PFSK-1 (cell line): Measurements from ENCODE around the gene NPHS1.

Experiments
- FOXP2 ChIP-seq: optimal IDR thresholded peaks from 2 replicates; pipeline ENCODE3; 2011; ENCODE audit warnings: borderline replicate concordance, control low read depth, inconsistent platforms; ENCODE audit not compliant: insufficient read depth; ENCODE audit errors: extremely low read length, extremely low read depth
- POLR2AphosphoS5 ChIP-seq: IDR thresholded peaks from 2 replicates; pipeline ENCODE4 v1.6.1; 2012; ENCODE audit warnings: low read depth, mild to moderate bottlenecking, control low read depth, low read length, moderate library complexity
- REST ChIP-seq, 2 experiments: IDR thresholded peaks; 2 replicates each; pipeline versions ENCODE4 v1.6.1 to v1.8.0; 2011 to 2012; ENCODE audit warnings: low read depth in 2 of 2, low read length in 2 of 2, control low read depth in 1 of 2, inconsistent platforms in 1 of 2, mild to moderate bottlenecking in 1 of 2, moderate library complexity in 1 of 2; ENCODE audit not compliant: insufficient read depth in 1 of 2
- SIN3A ChIP-seq: IDR thresholded peaks from 2 replicates; pipeline ENCODE4 v1.6.1; 2012; ENCODE audit warnings: mild to moderate bottlenecking, low read length, moderate library complexity, borderline replicate concordance; ENCODE audit not compliant: insufficient read depth
- TAF1 ChIP-seq: IDR thresholded peaks from 2 replicates; pipeline ENCODE4 v1.6.1; 2012; ENCODE audit warnings: low read length, control low read depth, borderline replicate concordance; ENCODE audit not compliant: insufficient read depth

The NPHS1 gene

GRCh38 chr19:35847911-35848310, 4.4 kb downstream of the NPHS1 start:
- TF ChIP-seq REST (IDR thresholded peaks at IDR 0.05; ENCODE audit: insufficient read depth in 1 of 2, low read depth in 2 of 2, low read length in 2 of 2) (no peak), SIN3A (no peak), POLR2AphosphoS5 (no peak), TAF1 (no peak), FOXP2 (no peak)

GRCh38 chr19:35846038-35846668, 6.2 kb downstream of the NPHS1 start:
- no peak for TF ChIP-seq TAF1
- peak in 1 of 2 experiments; percentile 57; a peak in 1 of 4 replicates for TF ChIP-seq REST (IDR thresholded peaks at IDR 0.05; ENCODE audit: insufficient read depth in 1 of 2, low read depth in 2 of 2, low read length in 2 of 2)
- no peak for TF ChIP-seq FOXP2
- no peak for TF ChIP-seq SIN3A
- TF ChIP-seq POLR2AphosphoS5: no peak

GRCh38 chr19:35845215-35846037, 6.9 kb downstream of the NPHS1 start:
- TF ChIP-seq POLR2AphosphoS5 (no peak), SIN3A (no peak), FOXP2 (no peak), REST (IDR thresholded peaks at IDR 0.05; ENCODE audit: insufficient read depth in 1 of 2, low read depth in 2 of 2, low read length in 2 of 2) (no peak; a peak in 2 of 4 replicates), TAF1 (no peak)

DNA sequence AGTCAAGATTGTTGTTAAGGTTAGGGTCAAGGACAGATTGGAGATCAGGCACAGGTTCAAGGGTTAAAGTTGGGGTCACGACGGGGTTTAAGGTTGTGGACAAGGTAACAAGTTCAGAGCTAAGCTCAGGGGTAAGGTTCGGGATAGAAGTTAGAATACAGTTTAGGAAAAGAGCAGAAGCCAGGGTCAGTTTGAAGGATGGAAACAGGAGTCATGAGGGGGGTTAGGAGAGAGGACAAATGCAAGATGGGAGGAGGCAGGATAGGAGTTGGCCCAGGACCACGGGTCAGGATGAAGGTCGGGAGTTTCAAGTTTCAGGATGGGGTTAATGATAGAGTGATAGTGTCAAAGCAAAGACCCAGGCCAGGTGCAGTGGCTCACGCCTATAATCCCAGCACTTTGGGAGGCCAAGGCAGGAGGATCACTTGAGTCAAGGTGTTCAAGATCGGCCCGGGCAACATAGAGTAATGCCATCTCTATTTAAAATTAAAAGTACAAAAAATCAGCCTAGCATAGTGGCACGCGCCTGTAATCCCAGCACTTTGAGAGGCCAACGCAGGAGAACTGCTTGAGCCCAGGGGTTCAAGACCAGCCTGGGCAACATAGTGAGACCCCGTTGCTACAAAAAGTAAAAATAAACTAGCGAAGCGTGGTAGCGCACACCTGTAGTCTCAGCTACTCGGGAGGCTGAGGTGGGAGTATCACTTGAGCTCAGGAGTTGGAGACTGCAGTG, 7.7 kb downstream of the NPHS1 start:
- no peak for TF ChIP-seq SIN3A

- no peak for TF ChIP-seq TAF1
Measured at GRCh38 chr19:35843676-35844481, 8.4 kb downstream of the NPHS1 start.
